OCI-LY7 (cell line): ENCODE data around the gene IQSEC1. TPM values are rescaled to one million over a fixed set of nuclear protein-coding genes. Genes with fewer than 3 reads are reported as not detected.

ENCODE experiments used
- BruUV-seq: library from RNA; stranded (reverse); fragments of 400-500 nt; replicated peaks from 2 replicates; lab custom pipeline; 2021; lab: Mats Ljungman, UMichigan
- CTCF ChIA-PET: fragments of 300-600 bp; sonication (Branson Sonifier 250); formaldehyde crosslinking; loops from one replicate; lab custom pipeline; 2022; ENCODE audit warnings: antibody characterized with exemption; ENCODE audit not compliant: unreplicated experiment; lab: Charles Lee
- POLR2A ChIA-PET: fragments of 300-600 bp; sonication (Branson Sonifier 250); formaldehyde crosslinking; loops from one replicate; lab custom pipeline; 2022; ENCODE audit warnings: antibody characterized with exemption; lab: Charles Lee
- DNase-seq: peaks from one replicate; pipeline ENCODE4 v3.0.0-alpha.2; 2015; ENCODE audit warnings: low spot score
- H2AFZ ChIP-seq: fragments of 200-600 bp; sonication (generic), shearing (Covaris generic); 2 replicates; pipeline ENCODE4 v1.6.1; 2014; ENCODE audit warnings: mild to moderate bottlenecking, antibody characterized with exemption, low read length, moderate library complexity
- H3K27ac ChIP-seq: fragments of 200-600 bp; sonication (generic); 2 replicates; pipeline ENCODE4 v1.5.1; 2014; ENCODE audit warnings: mixed run types, low read depth, mild to moderate bottlenecking, moderate library complexity, low read length, inconsistent platforms; ENCODE audit not compliant: poor library complexity, severe bottlenecking
- H3K36me3 ChIP-seq: fragments of 200-600 bp; sonication (generic); 2 replicates; pipeline ENCODE4 v1.6.1; 2014; ENCODE audit warnings: mild to moderate bottlenecking, antibody characterized with exemption, low read length, moderate library complexity, mixed read lengths; ENCODE audit not compliant: insufficient read depth
- H3K4me1 ChIP-seq: fragments of 200-600 bp; sonication (generic); 2 replicates; pipeline ENCODE4 v1.5.1; 2014; ENCODE audit warnings: mild to moderate bottlenecking, low read length; ENCODE audit not compliant: insufficient read depth, poor library complexity, severe bottlenecking
- H3K4me2 ChIP-seq: fragments of 200-600 bp; sonication (generic); 2 replicates; pipeline ENCODE4 v1.6.1; 2014; ENCODE audit warnings: mild to moderate bottlenecking, low read length
- H3K4me3 ChIP-seq: fragments of 200-600 bp; sonication (generic); 2 replicates; pipeline ENCODE4 v1.5.1; 2014; ENCODE audit warnings: mild to moderate bottlenecking, low read depth, low read length; ENCODE audit not compliant: poor library complexity, severe bottlenecking
- H3K79me2 ChIP-seq: fragments of 200-600 bp; sonication (generic); 2 replicates; pipeline ENCODE4 v1.6.1; 2016; ENCODE audit warnings: low read depth, mild to moderate bottlenecking, low read length, moderate library complexity, mixed read lengths; ENCODE audit not compliant: insufficient read depth
- H3K9me2 ChIP-seq: fragments of 200-600 bp; sonication (generic); 2 replicates; pipeline ENCODE4 v1.6.1; 2016; ENCODE audit warnings: mild to moderate bottlenecking, low read length, mixed read lengths; ENCODE audit not compliant: insufficient read depth
- H3K9me3 ChIP-seq: fragments of 200-600 bp; sonication (generic); 2 replicates; pipeline ENCODE4 v1.6.1; 2014; ENCODE audit warnings: mild to moderate bottlenecking, mixed run types, low read length, mixed read lengths
- H4K20me1 ChIP-seq: fragments of 200-600 bp; sonication (generic); 2 replicates; pipeline ENCODE4 v1.6.1; 2014; ENCODE audit warnings: mild to moderate bottlenecking, antibody characterized with exemption, low read length, moderate library complexity, mixed read lengths; ENCODE audit not compliant: insufficient read depth
- CTCF ChIP-seq: fragments of 200-600 bp; sonication (generic); conservative IDR thresholded peaks from 2 replicates; pipeline ENCODE4 v1.5.1; 2014; ENCODE audit warnings: mild to moderate bottlenecking, antibody characterized with exemption, low read length, moderate library complexity, mixed read lengths
- EZH2phosphoT487 ChIP-seq: fragments of 200-600 bp; sonication (generic); IDR thresholded peaks from 2 replicates; pipeline ENCODE4 v1.6.1; 2018; ENCODE audit warnings: low read depth, borderline replicate concordance, mild to moderate bottlenecking, mixed run types, antibody characterized with exemption, low read length, moderate library complexity, mixed read lengths
- intact Hi-C: fragments of 100-400 bp; cut with micrococcal nuclease; formaldehyde crosslinking; loops from one replicate; pipeline ENCODE4 v1.10.0; 2022; ENCODE audit not compliant: unreplicated experiment
- total RNA-seq, 2 experiments: library from RNA; depleted of rRNA in 1 of 2; stranded (reverse); fragments of >200 nt in 1 of 2; shearing (Covaris generic) in 1 of 2; gene quantifications; 2 replicates each; pipeline ENCODE4 v1.2.3, GENCODE V29; 2014 to 2022

IQSEC1 gene
- total RNA-seq, 2 experiments from 2014 or later = 25.2 to 70.1 TPM

GRCh38 chr3:13081603-13082360, 8.6 kb upstream of the IQSEC1 start:
- H3K4me3 ChIP-seq = no peak overlapping the region
- peaks cover 91% of the 10 kb centered on the region for H3K4me1 ChIP-seq
- H4K20me1 ChIP-seq = no peaks in the 10 kb centered on the region
- no peak overlapping the region for H3K27ac ChIP-seq
- no peaks in the 10 kb centered on the region for H3K9me3 ChIP-seq
- no TSS peak for BruUV-seq
- POLR2A ChIA-PET = interaction anchor here (0.9 kb wide), 1 partner anchor 21 kb away, joined by 4 read pairs; no protein-coding TSS in a partner anchor
- no peak for DNase-seq
- no peaks in the 10 kb centered on the region for H3K9me2 ChIP-seq
- no peaks in the 10 kb centered on the region for H3K79me2 ChIP-seq
- CTCF ChIA-PET = no interaction called here
- TF ChIP-seq CTCF (no peak), EZH2phosphoT487 (no peak)
- intact Hi-C loops = no loop called here
- no peak overlapping the region for H2AFZ ChIP-seq
- no peak overlapping the region for H3K4me2 ChIP-seq
- no peaks in the 10 kb centered on the region for H3K36me3 ChIP-seq

GRCh38 chr3:13080591-13080990, 7.4 kb upstream of the IQSEC1 start:
- Histone ChIP-seq H2AFZ (no peak overlapping the region), H3K4me1 (peaks cover 91% of the 10 kb centered on the region), H3K27ac (no peak overlapping the region), H3K4me3 (no peak overlapping the region), H4K20me1 (no peaks in the 10 kb centered on the region), H3K79me2 (no peaks in the 10 kb centered on the region), H3K36me3 (no peaks in the 10 kb centered on the region), H3K9me2 (no peaks in the 10 kb centered on the region), H3K9me3 (no peaks in the 10 kb centered on the region), H3K4me2 (no peak overlapping the region)
- no TSS peak for BruUV-seq
- intact Hi-C loops = no loop called here
- no peak for DNase-seq
- POLR2A ChIA-PET = interaction anchor here (0.9 to 1.5 kb wide), 4 partner anchors 10 to 82 kb away, joined by 3 to 17 read pairs (median 4); no protein-coding TSS in a partner anchor
- CTCF ChIA-PET = no interaction called here
- TF ChIP-seq EZH2phosphoT487 (no peak), CTCF (no peak)

GRCh38 chr3:13080026-13080425, 6.8 kb upstream of the IQSEC1 start:
- H2AFZ ChIP-seq = no peak overlapping the region
- H3K4me1 ChIP-seq = peaks cover 91% of the 10 kb centered on the region
- no peaks in the 10 kb centered on the region for H3K79me2 ChIP-seq
- H3K4me3 ChIP-seq = no peak overlapping the region
- DNase-seq = no peak
- no peak overlapping the region for H3K4me2 ChIP-seq
- TF ChIP-seq EZH2phosphoT487 = no peak
- TF ChIP-seq CTCF = no peak
- no peaks in the 10 kb centered on the region for H3K36me3 ChIP-seq
- ChIA-PET POLR2A (interaction anchor here (1.2 to 1.5 kb wide), 2 partner anchors 10 to 68 kb away, joined by 3 to 17 read pairs; no protein-coding TSS in a partner anchor), CTCF (no interaction called here)
- BruUV-seq = no TSS peak
- no peak overlapping the region for H3K27ac ChIP-seq
- intact Hi-C loops = no loop called here
- H4K20me1 ChIP-seq = no peaks in the 10 kb centered on the region
- no peaks in the 10 kb centered on the region for H3K9me3 ChIP-seq
- no peaks in the 10 kb centered on the region for H3K9me2 ChIP-seq
